ENCODE data around the gene SMARCC2.
A peak's percentile ranks its signal among the peaks of the same experiment; 100 is the strongest.

SMARCC2 gene

DNA sequence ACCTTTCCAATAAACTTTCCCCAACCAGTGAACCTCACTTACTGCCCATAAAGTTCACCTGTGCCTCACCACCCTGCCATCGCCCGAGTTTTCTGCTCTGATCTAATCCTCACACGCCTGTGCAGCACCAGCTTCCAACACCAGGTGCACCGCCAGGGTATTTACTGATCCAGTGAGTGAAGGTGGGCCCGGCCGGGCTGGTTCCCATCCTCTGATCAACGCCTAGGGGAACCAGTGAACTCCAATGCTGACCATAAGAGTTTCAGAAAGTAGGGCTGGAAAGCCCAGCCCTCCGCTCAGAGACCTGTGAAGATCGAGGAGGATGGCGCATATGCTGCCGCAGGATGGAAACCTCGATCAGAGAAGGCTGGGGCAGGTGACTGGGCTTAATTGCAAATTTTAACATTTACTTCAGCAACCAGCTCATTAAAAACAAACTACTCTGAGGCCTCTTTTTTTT lies 37.6 kb downstream of the SMARCC2 start:
- DNase-seq, result peak; percentile 39 to 61 (median 52)

DNA sequence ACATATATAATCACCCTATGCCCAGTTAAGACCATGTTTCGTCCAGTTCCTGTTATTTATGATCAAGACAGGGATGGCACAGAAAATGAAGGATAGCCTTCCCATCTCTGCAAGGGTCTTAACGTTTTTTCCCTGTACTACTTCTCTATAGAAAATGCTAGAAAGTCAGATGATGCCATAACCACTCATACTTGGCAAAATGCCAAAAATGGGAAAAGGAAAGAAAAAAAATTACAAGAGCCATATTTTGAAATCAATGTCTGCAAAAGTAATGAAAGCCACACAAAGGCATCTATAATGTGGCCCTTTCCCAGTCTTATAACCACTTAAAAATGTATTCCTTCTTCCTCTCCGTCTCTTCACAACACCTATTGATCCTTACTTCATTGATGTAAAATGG lies 38.7 kb downstream of the SMARCC2 start:
- DNase-seq, result peak in 3 of 4 experiments; percentile 24 to 75 (median 70)

DNA sequence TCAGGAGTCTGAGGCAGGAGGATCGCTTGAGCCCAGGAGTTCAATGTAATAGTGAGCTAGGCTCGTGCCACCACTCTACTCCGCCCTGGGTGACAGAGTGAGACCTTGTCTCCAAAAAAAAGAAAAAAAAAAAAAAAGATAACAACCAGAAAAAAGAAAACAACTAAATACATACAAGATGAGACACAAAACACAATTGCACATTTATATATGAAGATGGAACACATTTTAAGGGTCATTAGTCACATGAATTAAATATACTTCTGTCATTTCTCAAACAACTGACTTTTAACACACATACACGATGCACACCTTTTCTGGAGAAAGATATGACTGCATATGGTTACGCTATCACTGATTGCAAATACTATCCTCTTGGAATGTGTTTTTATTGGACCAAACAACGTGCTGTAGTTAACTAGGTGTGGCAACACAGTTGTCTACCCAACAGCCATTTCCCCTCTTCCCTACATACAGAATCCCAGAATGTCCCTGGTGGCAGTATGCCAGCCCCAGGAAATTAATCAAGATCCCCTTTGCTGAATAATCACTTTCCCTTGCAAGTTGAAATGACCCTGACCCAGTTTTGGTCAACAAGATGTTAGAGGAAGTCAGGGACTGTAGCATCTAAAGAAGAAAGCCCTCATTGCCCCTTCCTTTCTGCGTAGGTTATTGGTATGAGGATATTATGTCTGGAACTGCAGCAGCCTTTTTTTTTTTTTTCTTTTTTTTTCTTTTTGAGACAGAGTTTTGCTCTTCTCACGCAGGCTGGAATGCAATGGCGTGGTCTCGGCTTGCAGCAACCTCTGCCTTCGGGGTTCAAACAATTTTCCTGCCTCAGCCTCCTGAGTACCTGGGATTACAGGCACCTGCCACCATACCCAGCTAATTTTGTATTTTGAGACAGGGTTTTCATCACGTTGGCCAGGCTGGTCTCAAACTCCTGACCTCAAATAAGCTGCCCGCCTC lies 42.5 kb downstream of the SMARCC2 start:
- no peak for DNase-seq

DNA sequence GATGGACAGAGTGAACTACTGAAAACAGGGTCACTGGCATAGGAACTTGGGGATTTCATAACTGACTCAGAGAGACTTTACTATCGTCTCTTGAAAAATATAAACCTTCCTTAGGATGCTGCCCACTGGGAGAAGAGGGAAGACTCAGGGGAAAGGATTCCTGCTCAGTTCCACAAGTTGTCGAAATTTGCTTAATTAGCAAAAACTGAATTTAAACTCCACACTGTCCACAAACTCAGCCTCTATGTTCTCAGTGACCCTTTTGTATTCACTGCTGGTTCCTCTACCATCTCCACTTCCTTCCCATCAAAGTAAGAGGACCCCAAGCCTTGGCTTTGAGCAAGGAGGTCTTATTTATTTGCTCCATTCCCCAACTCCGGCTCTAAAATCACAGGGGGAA lies 44.1 kb downstream of the SMARCC2 start:
- DNase-seq, result no peak

- peak in 2 of 4 experiments; percentile 27 to 31 for DNase-seq
Measured at GRCh38 chr12:56143870-56144269, 45.4 kb downstream of the SMARCC2 start.

GRCh38 chr12:56143217-56143616 lies 46.1 kb downstream of the SMARCC2 start:
- no peak for DNase-seq

- peak in 3 of 4 experiments; percentile 44 to 63 (median 52) for DNase-seq
Measured at GRCh38 chr12:56141946-56142784, 47.1 kb downstream of the SMARCC2 start.

DNA sequence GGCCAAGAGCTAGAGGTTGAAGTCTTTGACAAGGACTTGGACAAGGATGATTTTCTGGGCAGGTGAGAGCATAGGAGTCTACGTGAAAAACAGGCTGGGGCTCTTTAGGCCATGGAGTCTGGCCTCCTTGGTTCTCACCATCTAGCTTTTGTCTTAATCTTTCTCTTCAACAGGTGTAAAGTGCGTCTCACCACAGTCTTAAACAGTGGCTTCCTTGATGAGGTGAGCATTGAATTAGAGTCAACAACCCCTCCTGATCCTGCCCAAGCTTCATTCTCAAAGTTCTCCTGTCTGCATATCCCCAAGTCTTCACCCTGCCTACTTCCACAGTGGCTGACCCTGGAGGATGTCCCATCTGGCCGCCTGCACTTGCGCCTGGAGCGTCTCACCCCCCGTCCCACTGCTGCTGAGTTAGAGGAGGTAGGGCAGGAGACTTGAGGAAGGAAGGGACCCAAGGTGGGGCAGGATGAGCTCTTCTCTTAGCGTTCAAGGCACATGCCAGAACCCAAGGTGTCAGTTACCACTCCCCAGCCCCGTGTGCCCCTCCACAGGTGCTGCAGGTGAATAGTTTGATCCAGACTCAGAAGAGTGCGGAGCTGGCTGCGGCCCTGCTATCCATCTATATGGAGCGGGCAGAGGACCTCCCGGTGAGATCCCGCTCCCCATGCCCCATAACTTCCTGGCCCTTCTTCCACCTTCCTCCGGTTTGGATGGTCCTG lies 51.3 kb downstream of the SMARCC2 start:
- DNase-seq, result no peak

DNA sequence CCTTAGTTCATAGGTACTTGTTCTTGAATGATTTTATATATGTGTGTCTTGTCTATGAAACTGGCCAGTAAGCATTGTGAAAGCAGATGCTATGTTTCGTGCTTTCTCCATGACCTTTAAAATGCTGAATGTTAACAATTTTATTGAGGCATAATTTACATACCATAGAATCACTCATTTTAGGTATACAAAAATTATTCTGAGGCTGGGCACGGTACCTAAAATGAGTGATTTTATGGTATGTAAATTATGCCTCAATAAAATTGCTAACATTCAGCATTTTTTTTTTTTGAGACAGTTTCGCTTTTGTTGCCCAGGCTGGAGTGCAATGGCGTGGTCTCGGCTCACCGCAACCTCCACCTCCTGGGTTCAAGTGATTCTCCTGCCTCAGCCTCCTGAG lies 54.4 kb downstream of the SMARCC2 start:
- DNase-seq, result no peak

DNA sequence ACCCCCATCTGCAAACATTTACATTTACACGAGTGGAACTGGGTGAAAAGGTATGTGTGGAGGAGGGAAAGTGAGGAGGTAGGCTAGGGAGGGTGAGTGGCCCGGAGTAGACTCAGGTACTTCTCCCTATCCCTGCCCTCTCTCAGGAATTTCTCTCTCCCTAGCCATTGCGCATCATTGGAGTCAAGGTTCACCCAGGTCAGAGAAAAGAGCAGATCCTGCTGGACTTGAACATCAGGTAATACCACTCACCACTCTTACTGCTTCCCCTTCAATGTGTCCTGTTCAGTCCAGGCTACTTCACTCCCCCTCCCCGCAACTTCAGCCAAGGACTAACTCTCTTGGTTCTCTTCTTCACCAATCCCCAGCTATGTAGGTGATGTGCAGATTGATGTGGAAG lies 58.4 kb downstream of the SMARCC2 start:
- DNase-seq, result no peak

DNA sequence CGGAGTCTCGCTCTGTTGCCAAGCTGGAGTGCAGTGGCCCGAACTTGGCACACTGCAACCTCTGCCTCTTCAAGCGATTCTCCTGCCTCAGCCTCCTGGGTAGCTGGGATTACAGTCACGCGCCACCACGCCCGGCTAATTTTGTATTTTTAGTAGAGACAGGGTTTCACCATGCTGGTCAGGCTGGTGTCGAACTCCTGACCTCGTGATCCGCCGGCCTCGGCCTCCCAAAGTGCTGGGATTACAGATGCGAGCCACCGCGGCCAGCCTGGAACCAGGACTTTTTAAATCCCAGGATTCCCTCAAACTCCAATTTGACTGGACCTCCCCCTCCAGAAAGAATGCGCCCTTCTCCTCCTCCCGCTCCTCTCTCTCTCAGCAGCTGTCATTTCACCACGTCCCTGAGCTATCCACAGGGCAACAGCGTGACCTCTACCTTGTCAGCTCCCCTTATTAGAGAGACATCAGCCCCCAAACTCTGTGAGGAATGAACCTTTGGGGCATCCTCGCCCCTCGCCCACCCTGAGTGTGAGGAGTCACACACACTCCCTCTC lies 59.3 kb downstream of the SMARCC2 start:
- peak in 1 of 4 experiments; percentile 17 for DNase-seq

GRCh38 chr12:56129206-56129941 lies 59.9 kb downstream of the SMARCC2 start:
- peak; percentile 39 to 78 (median 58) for DNase-seq

DNA sequence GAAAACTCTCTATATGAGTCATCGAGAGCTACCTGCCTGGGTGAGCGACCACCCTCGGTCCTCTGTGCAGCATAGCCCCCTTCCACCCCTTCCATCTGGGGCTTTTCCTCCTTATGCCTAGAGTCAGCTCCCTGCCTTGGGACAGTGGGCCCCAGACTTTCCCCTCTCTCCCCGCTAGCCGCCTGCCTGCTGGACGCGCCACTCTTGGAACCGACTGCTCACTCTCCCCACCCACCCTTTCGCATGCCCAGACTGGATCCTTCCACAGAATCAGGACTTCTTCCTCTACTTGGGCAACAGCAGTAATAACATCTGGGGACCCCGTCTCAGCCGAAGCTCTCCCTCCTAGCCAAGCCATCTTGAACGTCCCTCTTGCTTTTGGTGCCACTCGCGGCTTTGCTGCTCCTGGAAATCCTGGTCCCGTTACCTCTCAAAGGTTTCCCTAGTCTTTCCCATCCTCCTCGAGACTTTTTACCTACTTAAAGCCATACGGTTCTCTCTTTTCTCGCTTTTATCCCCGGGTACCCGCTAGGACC lies 60.5 kb downstream of the SMARCC2 start:
- DNase-seq, result peak; percentile 19 to 55 (median 43)

DNA sequence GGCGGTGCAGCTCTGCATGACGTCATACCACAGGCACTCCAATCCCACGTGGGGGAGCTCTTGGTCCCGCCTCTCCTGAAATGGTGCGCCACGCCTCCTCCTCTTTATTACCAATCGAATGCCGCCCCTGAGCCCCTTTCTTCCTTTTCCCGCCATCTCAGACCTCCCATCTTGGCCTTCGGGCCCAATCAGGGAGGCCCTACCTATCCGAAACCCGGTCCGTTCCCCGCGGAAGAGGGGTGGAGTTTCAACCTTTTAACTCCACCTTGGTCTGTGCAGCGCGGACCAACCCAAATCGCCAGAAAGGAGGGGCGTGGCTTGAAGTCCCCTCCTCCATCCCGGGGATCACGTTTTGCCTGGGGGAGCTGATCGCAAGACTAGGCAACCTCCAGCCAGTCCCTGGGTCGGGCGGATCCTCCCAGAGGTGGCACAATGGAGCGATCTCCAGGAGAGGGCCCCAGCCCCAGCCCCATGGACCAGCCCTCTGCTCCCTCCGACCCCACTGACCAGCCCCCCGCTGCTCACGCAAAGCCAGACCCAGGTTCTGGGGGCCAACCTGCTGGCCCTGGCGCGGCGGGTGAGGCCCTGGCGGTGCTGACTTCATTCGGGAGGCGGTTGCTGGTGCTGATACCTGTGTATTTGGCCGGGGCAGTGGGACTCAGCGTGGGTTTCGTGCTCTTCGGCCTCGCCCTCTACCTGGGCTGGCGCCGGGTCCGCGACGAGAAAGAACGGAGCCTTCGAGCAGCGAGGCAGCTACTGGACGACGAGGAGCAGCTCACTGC lies 61.2 kb downstream of the SMARCC2 start, which contains the start of gene ESYT1:
TSS of gene ESYT1 (plus strand) at position 380 of the 782 bp plus-strand sequence. CDS start at position 433, 53 bp downstream.
- peak; percentile 99 to 100 (median 99) for DNase-seq

GRCh38 chr12:56127485-56127887 lies 61.8 kb downstream of the SMARCC2 start:
- no peak for DNase-seq

DNA sequence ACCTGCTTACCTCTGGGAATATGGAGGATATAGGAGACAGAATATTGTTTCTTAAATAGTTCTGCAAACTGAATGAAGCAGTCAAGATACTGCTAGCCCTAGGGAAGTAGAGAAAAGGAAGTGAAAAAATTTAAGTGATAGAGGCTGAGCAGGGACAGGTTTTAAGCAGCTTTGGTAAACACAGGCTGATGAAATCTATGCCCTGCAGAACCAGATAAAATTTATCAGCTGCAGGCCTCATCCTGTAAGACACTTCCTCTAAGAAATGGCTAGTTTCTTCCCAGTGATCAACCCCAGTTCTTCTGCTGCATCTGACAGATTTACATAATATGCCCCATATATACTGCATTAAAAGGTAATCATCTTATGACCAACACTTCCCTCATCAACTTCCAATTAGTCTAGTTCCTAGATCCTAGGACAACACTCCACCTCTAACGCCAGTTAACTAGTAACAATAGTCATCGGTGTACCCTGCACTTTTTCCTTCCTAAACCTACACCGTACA lies 62.5 kb downstream of the SMARCC2 start:
- DNase-seq, result peak; percentile 19 to 65 (median 47)

DNA sequence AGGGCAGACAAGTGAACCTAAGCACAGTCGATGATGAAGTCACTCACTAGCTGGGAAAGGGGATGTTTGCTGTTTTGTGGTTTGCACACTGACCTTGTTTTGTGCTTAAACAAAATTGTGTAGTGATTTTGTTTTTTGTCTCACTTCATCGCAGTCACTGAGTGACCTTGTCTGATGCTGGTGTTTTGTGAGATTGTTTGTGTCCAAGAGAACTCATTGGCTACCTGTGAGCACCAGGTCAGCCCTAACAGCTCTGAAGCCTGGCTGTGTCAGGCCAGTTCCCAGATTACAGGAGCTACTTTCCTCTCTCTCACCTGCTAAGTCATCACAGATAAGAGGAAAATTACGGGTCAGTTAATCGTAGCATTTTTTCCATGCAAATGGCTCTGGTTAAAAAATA lies 65.2 kb downstream of the SMARCC2 start:
- DNase-seq, result no peak

DNA sequence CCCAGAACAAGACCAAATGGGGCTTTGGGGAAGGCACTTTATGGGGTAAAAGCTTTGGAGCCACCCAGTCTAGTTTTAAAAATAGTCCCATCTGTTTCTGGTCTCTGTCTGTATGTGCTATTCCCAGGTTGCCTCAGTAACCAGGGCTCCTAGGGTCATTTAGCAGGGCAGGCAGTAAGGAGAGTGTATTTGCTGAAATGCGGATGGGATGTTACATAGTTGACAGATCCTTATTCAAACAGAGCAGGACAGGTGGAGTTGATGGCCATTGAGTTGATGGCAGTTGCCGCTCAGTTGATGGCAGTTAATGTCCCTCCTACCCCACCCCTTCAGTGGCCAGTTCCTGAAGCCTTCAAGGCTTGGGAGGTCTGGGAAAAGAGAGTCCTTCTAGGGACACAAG lies 66.6 kb downstream of the SMARCC2 start:
- no peak for DNase-seq

GRCh38 chr12:56121204-56121870 lies 67.9 kb downstream of the SMARCC2 start:
- DNase-seq, result no peak

Measured in suppressor macrophage (primary cell).